Ectodermal cell (in vitro differentiated cells): Measurements from ENCODE around the gene TNN.

Experiments used
- H3K27ac ChIP-seq: 2 replicates; pipeline ENCODE4 v1.7.0; 2013; ENCODE audit warnings: mild to moderate bottlenecking, low read depth, low read length; ENCODE audit not compliant: insufficient read depth, poor library complexity, severe bottlenecking
- H3K27me3 ChIP-seq: 2 replicates; pipeline ENCODE4 v1.7.0; 2013; ENCODE audit warnings: mild to moderate bottlenecking, low read length; ENCODE audit not compliant: insufficient read depth, control insufficient read depth, poor library complexity, severe bottlenecking
- H3K36me3 ChIP-seq: one replicate; pipeline ENCODE4 v1.7.0; 2013; ENCODE audit warnings: low read length; ENCODE audit not compliant: control insufficient read depth, insufficient read depth
- H3K4me1 ChIP-seq: one replicate; pipeline ENCODE4 v1.7.0; 2013; ENCODE audit warnings: low read length; ENCODE audit not compliant: control insufficient read depth, insufficient read depth
- H3K4me3 ChIP-seq: 2 replicates; pipeline ENCODE4 v1.7.0; 2013; ENCODE audit warnings: low read depth, low read length, control low read depth; ENCODE audit not compliant: insufficient read depth
- H3K9me3 ChIP-seq: 2 replicates; pipeline ENCODE4 v1.7.0; 2013; ENCODE audit warnings: mild to moderate bottlenecking, low read length, moderate library complexity; ENCODE audit not compliant: control insufficient read depth
- WGBS, 2 experiments: methylation state at CpG; one replicate each; pipeline ENCODE4 v1.1.7; 2013; ENCODE audit warnings: missing lambda C conversion rate in 2 of 2; 5-methylcytosine and 5-hydroxymethylcytosine counted together

TNN gene

DNA sequence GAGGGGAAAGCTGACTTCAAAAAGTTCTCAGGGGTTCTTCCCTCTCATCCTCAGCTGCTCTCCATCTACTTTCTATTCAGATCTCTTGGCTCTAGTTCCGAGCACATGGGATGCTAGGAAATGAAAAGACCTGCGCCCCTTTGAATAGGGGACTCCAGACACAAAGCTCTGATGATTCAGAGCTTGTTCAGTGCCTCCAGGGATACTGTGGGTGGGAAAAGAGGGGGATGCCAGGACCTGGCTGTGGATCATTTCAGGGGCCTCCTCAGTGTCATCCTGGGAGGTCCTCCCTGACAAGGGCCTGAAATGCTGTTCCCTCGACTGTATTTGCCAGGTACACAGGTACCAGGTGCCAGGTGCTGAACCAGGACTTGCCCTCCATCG is 125.9 kb downstream of the TNN start:
- Histone ChIP-seq H3K27ac (no peak overlapping the region), H3K4me1 (peaks cover 6% of the 10 kb centered on the region), H3K27me3 (peaks cover 38% of the 10 kb centered on the region), H3K4me3 (peak overlapping the region; percentile 40), H3K36me3 (no peaks in the 10 kb centered on the region), H3K9me3 (no peaks in the 10 kb centered on the region)
- WGBS, 2 experiments = 63 to 65% methylated on average over 4 of the region's 4 CpGs

DNA sequence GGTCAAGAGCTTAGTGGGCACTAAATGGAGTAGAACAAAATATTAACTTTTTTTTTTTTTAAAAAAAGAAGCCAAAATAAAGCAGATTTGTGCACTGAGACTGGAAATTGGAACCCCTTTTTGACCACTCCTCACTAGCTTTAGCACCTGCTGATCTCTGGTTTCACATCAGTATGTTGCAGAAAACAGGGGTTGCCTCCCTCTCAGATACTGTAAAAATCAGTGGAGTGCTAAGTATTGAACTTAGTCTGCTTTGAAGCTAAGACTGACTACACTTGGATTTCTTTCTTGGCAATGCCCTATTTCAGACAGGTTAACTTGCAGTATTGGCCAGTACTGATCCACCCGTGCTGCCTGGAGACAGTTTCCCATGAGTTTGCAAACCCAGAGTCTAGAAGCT is 127.6 kb downstream of the TNN start:
- Histone ChIP-seq H3K27me3 (peaks cover 36% of the 10 kb centered on the region), H3K4me1 (peaks cover 6% of the 10 kb centered on the region), H3K27ac (no peak overlapping the region), H3K9me3 (no peaks in the 10 kb centered on the region), H3K36me3 (no peaks in the 10 kb centered on the region), H3K4me3 (no peak overlapping the region)
- WGBS, 2 experiments = 0% methylated on average over 1 of the region's 1 CpG

DNA sequence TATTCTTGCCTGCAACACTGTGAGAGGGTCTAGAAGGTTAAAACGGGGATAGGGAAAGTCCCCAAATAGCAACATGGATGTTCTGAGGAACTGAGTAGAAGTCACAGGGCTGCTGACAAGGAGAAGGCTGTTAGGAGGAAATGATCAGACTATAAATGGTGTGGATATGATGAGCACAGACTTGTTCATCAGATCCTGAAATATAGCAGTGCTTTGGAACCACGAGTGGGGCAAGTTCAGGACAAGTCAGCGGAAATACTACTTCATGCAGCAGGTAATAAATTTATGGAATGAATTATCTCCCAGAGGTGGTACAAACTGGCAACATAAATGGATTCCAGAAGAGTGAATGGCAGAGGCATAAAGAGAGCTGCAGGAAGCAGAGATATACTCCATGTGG is 128.2 kb downstream of the TNN start:
- Histone ChIP-seq H3K36me3 (no peaks in the 10 kb centered on the region), H3K27me3 (peaks cover 31% of the 10 kb centered on the region), H3K4me1 (peaks cover 6% of the 10 kb centered on the region), H3K9me3 (no peaks in the 10 kb centered on the region), H3K27ac (no peak overlapping the region), H3K4me3 (no peak overlapping the region)
- 91 to 95% methylated on average over 3 of the region's 3 CpGs for WGBS, 2 experiments

- 75 to 78% methylated on average over 2 of the region's 2 CpGs for WGBS, 2 experiments
- Histone ChIP-seq H3K36me3 (no peaks in the 10 kb centered on the region), H3K27ac (no peak overlapping the region)
Measured at GRCh38 chr1:175197531-175197930, 129.9 kb downstream of the TNN start.

More at GRCh38 chr1:175197531-175197930, 129.9 kb downstream of the TNN start:
- H3K9me3 ChIP-seq = no peaks in the 10 kb centered on the region
- peaks cover under 1% of the 10 kb centered on the region for H3K4me1 ChIP-seq
- H3K27me3 ChIP-seq = peaks cover 14% of the 10 kb centered on the region
- H3K4me3 ChIP-seq = no peak overlapping the region
